ENCODE results near the gene RAB10.

- TF ChIP-seq, protein P1, sequence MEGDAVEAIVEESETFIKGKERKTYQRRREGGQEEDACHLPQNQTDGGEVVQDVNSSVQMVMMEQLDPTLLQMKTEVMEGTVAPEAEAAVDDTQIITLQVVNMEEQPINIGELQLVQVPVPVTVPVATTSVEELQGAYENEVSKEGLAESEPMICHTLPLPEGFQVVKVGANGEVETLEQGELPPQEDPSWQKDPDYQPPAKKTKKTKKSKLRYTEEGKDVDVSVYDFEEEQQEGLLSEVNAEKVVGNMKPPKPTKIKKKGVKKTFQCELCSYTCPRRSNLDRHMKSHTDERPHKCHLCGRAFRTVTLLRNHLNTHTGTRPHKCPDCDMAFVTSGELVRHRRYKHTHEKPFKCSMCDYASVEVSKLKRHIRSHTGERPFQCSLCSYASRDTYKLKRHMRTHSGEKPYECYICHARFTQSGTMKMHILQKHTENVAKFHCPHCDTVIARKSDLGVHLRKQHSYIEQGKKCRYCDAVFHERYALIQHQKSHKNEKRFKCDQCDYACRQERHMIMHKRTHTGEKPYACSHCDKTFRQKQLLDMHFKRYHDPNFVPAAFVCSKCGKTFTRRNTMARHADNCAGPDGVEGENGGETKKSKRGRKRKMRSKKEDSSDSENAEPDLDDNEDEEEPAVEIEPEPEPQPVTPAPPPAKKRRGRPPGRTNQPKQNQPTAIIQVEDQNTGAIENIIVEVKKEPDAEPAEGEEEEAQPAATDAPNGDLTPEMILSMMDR (IDR thresholded peaks at IDR 0.05): no peak
- TF ChIP-seq EP300 (IDR thresholded peaks at IDR 0.05): no peak
- TF ChIP-seq POLR2AphosphoS5 (IDR thresholded peaks at IDR 0.05): no peak
- TF ChIP-seq POLR2A (IDR thresholded peaks at IDR 0.05): no peak
These were observed 24.5 kb downstream of the RAB10 start for GRCh38 chr2:26058390-26058789.
